NT2/D1 (cell line): ENCODE data around the gene ATP5F1E.

Source experiments
- SUZ12 ChIP-seq: IDR thresholded peaks from 2 replicates; pipeline ENCODE4 v1.6.1; 2011; ENCODE audit not compliant: insufficient read length, insufficient read depth; ENCODE audit errors: extremely low read depth
- YY1 ChIP-seq: IDR thresholded peaks from 2 replicates; pipeline ENCODE4 v1.6.1; 2011; ENCODE audit not compliant: insufficient read length, insufficient read depth
- ZNF274 ChIP-seq: IDR thresholded peaks from 2 replicates; pipeline ENCODE4 v1.6.1; 2011; ENCODE audit warnings: mild to moderate bottlenecking, low read depth, low read length

- TF ChIP-seq ZNF274, result no peak
- no peak for TF ChIP-seq YY1
- TF ChIP-seq SUZ12, result no peak
These were observed 40.4 kb downstream of the ATP5F1E start for GRCh38 chr20:58991715-58992114.
